Upper lobe of left lung (tissue), 4 donors: ENCODE results near the gene TTC34.
"Not testable (repeated sequence)": the region's sequence is repeated elsewhere in the genome, so short reads cannot be mapped to it uniquely, and the experiment has no call there.

Experiments used
- CTCF ChIP-seq, 6 experiments: fragments of 450-650 bp in 4 of 6; fragments of 200-600 bp in 2 of 6; sonication (generic) in 2 of 6; IDR thresholded peaks; one replicate each; pipeline ENCODE4 v1.5.1; 2016 to 2019; ENCODE audit warnings: antibody characterized with exemption in 6 of 6
- POLR2A ChIP-seq, 4 donors: fragments of 450-650 bp; IDR thresholded peaks; one replicate each; pipeline ENCODE4 v1.5.1; 2016 to 2017; ENCODE audit warnings: antibody characterized with exemption in 4 of 4, mild to moderate bottlenecking in 2 of 4
- POLR2AphosphoS5 ChIP-seq, 2 donors: sonication (generic); formaldehyde crosslinking; IDR thresholded peaks; one replicate each; pipeline ENCODE4 v1.5.1; 2017; ENCODE audit warnings: antibody characterized with exemption in 2 of 2

GRCh38 chr1:2690180-2690579 lies 111.3 kb downstream of the TTC34 start:
- not testable (repeated sequence) for TF ChIP-seq CTCF, POLR2AphosphoS5, POLR2A (IDR thresholded peaks at IDR 0.05)
